ENCODE results near the gene PROCR. TPM values are rescaled to one million over a fixed set of nuclear protein-coding genes. Genes with fewer than 3 reads are reported as not detected.

PROCR gene
- total RNA-seq, result 50.6 TPM

DNA sequence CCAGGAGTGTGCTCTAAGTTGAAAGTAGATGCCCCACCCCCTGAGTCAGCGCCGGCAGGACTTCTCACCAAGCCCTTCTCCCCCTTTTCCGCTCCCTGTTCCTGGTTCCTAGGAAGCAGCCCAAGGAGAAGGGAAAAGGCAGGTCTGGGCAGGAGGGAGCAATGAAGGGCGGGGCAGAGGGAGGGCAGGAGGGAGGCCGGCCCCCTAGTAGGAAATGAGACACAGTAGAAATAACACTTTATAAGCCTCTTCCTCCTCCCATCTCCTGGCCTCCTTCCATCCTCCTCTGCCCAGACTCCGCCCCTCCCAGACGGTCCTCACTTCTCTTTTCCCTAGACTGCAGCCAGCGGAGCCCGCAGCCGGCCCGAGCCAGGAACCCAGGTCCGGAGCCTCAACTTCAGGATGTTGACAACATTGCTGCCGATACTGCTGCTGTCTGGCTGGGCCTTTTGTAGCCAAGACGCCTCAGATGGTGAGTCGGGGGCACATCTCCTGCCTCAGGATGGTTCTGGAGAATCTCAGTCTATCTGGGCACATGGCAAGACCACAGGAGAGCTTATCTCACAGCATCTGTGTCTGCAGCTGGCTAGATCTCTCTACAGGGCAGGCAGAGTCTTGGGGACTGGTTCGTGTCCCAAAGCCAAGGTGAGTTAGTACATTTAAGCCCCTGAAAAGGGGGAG is at the start of gene PROCR:
Gene PROCR, plus strand, starts transcription at position 320 of the 681 bp plus-strand sequence. Its CDS starts 83 bp downstream, at position 403.
- Histone ChIP-seq H3K9ac (ENCODE audit: low read depth in 1 of 3, low read length in 3 of 3) (peak within 1 kb of the TSS; percentile 64 to 83 (median 68)), H3K4me3 (ENCODE audit: low read length in 3 of 3) (peak within 1 kb of the TSS; percentile 54 to 72 (median 69)), H3K27me3 (ENCODE audit: control insufficient read depth in 3 of 3, insufficient read depth in 3 of 3, low read length in 3 of 3) (peaks cover 0 to 6% (median 0%) of the 10 kb centered on the region in 3 donors), H3K9me3 (ENCODE audit: control insufficient read depth in 3 of 3, low read length in 3 of 3) (no peaks in the 10 kb centered on the region), H3K4me1 (ENCODE audit: control insufficient read depth in 3 of 3, insufficient read depth in 3 of 3, low read length in 3 of 3) (peaks cover 9 to 12% (median 12%) of the 10 kb centered on the region in 3 donors), H3K36me3 (ENCODE audit: control insufficient read depth in 3 of 3, insufficient read depth in 3 of 3, low read length in 3 of 3) (peaks cover 0 to 4% (median 0%) of the 10 kb centered on the region in 3 donors), H3K27ac (ENCODE audit: low read depth, low read length) (peak within 1 kb of the TSS; percentile 47)

DNA sequence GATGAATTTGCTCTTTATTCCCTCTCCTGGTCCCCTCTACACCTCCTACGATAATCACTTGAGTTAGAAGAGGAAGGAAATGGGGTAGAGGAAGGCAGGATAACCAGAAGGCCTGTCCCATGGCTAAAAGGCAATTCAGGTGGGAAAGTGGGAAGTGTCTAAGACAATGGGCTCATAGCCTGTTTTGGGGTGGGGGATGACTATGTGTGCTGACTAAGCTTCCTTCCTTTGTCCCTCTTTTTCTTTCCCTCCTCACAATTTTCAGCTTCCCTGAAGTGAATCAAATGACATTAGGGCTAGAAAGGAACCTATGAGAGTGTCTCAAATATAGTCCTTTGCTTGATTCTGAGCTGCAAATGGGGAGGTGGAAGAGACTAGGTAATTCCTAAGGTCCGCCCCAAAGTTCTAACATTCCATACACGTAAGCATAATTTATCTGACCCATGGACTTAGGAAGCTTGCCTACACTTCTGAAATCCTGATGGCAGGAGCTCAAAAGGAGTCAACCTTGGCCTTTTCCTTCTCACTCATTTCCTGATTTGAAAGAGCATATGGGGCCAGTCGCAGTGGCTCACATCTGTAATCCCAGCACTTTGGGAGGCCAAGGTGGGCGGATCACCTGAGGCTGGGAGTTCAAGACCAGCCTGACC is 49.0 kb upstream of the PROCR start:
- no peak overlapping the region for H3K27ac ChIP-seq (ENCODE audit: low read depth, low read length)
- peaks cover 24 to 49% (median 47%) of the 10 kb centered on the region in 3 donors for H3K36me3 ChIP-seq (ENCODE audit: control insufficient read depth in 3 of 3, insufficient read depth in 3 of 3, low read length in 3 of 3)
- no peak overlapping the region for H3K9ac ChIP-seq (ENCODE audit: low read depth in 1 of 3, low read length in 3 of 3)
- no peaks in the 10 kb centered on the region for H3K9me3 ChIP-seq (ENCODE audit: control insufficient read depth in 3 of 3, low read length in 3 of 3)
- no peak overlapping the region for H3K4me3 ChIP-seq (ENCODE audit: low read length in 3 of 3)
- H3K27me3 ChIP-seq (ENCODE audit: control insufficient read depth in 3 of 3, insufficient read depth in 3 of 3, low read length in 3 of 3), result no peaks in the 10 kb centered on the region
- no peaks in the 10 kb centered on the region for H3K4me1 ChIP-seq (ENCODE audit: control insufficient read depth in 3 of 3, insufficient read depth in 3 of 3, low read length in 3 of 3)

DNA sequence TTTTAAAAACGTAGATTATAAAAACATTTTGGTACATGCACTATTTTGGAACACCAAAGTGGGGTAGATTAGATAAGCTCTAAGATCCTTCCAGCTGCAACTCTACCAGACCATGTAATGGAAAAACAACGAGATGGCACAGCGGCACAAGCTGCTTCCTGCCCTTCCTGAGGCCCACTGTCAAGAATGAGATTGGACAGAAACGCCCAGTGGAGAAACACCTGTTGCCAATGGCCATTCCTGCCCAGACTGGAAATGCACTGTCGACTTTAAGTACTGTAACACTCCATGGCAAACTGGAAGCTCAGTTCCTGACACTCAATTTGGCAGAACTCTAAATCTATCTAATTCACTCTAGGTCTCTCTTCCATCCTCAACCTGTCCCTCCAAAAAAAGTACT is 46.1 kb upstream of the PROCR start:
- H3K9me3 ChIP-seq (ENCODE audit: control insufficient read depth in 3 of 3, low read length in 3 of 3), result no peaks in the 10 kb centered on the region
- H3K36me3 ChIP-seq (ENCODE audit: control insufficient read depth in 3 of 3, insufficient read depth in 3 of 3, low read length in 3 of 3), result peaks cover 23 to 42% (median 40%) of the 10 kb centered on the region in 3 donors

DNA sequence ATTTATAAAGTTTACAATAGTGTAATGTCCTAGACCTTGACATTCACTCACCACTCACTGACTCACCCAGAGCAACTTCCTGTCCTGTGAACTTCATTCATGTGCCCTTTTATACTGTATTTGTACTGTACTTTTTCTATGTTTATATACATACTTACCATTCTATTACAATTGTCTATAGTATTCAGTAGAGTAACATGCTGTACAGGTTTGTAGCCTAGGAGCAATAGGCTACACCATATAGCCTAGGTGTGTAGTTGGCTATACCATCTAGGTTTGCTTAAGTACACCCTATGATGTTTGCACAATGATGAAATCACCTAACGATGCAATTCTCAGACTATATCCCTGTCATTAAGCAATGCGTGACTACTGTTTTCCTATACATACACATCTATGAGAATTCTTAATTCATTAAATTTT is 42.2 kb upstream of the PROCR start:
- Histone ChIP-seq H3K4me1 (ENCODE audit: control insufficient read depth in 3 of 3, insufficient read depth in 3 of 3, low read length in 3 of 3) (peaks cover under 1 to 5% (median 1%) of the 10 kb centered on the region in 3 donors), H3K36me3 (ENCODE audit: control insufficient read depth in 3 of 3, insufficient read depth in 3 of 3, low read length in 3 of 3) (peaks cover 20 to 30% (median 23%) of the 10 kb centered on the region in 3 donors)

More for the DNA sequence above, 46.1 kb upstream of the PROCR start:
- no peak overlapping the region for H3K9ac ChIP-seq (ENCODE audit: low read depth in 1 of 3, low read length in 3 of 3)
- no peaks in the 10 kb centered on the region for H3K27me3 ChIP-seq (ENCODE audit: control insufficient read depth in 3 of 3, insufficient read depth in 3 of 3, low read length in 3 of 3)
- no peak overlapping the region for H3K4me3 ChIP-seq (ENCODE audit: low read length in 3 of 3)
- no peak overlapping the region for H3K27ac ChIP-seq (ENCODE audit: low read depth, low read length)
- H3K4me1 ChIP-seq (ENCODE audit: control insufficient read depth in 3 of 3, insufficient read depth in 3 of 3, low read length in 3 of 3), result no peaks in the 10 kb centered on the region

DNA sequence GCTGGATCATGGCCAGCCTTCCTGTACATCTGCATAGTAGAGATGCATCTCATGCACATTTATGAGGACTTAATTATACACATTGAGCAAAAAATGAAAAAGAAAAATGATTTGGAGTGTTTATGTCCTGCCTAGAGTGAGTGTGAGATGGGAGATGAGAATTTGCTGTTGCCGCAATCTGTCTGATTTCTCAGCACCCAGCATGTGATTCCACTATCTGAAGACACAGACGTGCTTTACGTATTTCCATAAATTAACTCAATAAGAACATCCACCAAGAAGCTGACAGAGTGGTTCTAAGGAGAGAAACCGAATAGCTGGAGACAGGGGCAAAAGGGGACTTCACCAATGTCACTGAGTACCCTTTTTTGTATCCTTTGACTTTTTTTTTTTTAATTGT is 39.9 kb upstream of the PROCR start:
- H3K4me1 ChIP-seq (ENCODE audit: control insufficient read depth in 3 of 3, insufficient read depth in 3 of 3, low read length in 3 of 3), result peaks cover 2 to 11% (median 3%) of the 10 kb centered on the region in 3 donors
- no peak overlapping the region for H3K9ac ChIP-seq (ENCODE audit: low read depth in 1 of 3, low read length in 3 of 3)
- H3K27me3 ChIP-seq (ENCODE audit: control insufficient read depth in 3 of 3, insufficient read depth in 3 of 3, low read length in 3 of 3), result no peaks in the 10 kb centered on the region
- H3K36me3 ChIP-seq (ENCODE audit: control insufficient read depth in 3 of 3, insufficient read depth in 3 of 3, low read length in 3 of 3), result peaks cover 15 to 25% (median 20%) of the 10 kb centered on the region in 3 donors
- no peak overlapping the region for H3K27ac ChIP-seq (ENCODE audit: low read depth, low read length)
- no peak overlapping the region for H3K4me3 ChIP-seq (ENCODE audit: low read length in 3 of 3)
- no peaks in the 10 kb centered on the region for H3K9me3 ChIP-seq (ENCODE audit: control insufficient read depth in 3 of 3, low read length in 3 of 3)

More for the DNA sequence above, 42.2 kb upstream of the PROCR start:
- Histone ChIP-seq H3K27me3 (ENCODE audit: control insufficient read depth in 3 of 3, insufficient read depth in 3 of 3, low read length in 3 of 3) (no peaks in the 10 kb centered on the region), H3K27ac (ENCODE audit: low read depth, low read length) (no peak overlapping the region), H3K4me3 (ENCODE audit: low read length in 3 of 3) (no peak overlapping the region), H3K9ac (ENCODE audit: low read depth in 1 of 3, low read length in 3 of 3) (no peak overlapping the region), H3K9me3 (ENCODE audit: control insufficient read depth in 3 of 3, low read length in 3 of 3) (no peaks in the 10 kb centered on the region)

DNA sequence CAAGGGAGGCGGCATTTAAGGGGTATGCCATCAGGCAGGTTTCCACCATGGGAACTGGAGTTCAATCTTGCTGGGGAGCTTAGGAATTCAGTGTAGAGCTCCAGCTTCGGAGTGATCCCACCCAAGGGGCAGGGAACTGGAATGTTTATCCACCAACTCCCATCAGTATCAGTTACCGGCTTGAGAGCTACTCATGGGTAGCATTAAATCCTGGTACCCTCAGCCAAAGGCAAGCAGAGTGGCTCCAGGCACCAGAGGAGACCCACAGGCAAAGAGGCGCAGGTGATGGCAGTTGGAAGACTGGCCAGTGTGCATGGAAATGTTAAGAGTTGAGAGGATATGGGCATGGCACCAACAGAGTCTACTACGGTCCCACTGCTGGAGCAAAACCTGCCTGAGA is 38.8 kb upstream of the PROCR start:
- H3K4me1 ChIP-seq (ENCODE audit: control insufficient read depth in 3 of 3, insufficient read depth in 3 of 3, low read length in 3 of 3), result peaks cover 3 to 11% (median 5%) of the 10 kb centered on the region in 3 donors
- H3K9ac ChIP-seq (ENCODE audit: low read depth in 1 of 3, low read length in 3 of 3), result peak overlapping the region in 1 of 3 donors; percentile 25
- no peak overlapping the region for H3K4me3 ChIP-seq (ENCODE audit: low read length in 3 of 3)
- H3K36me3 ChIP-seq (ENCODE audit: control insufficient read depth in 3 of 3, insufficient read depth in 3 of 3, low read length in 3 of 3), result peaks cover 18 to 27% (median 27%) of the 10 kb centered on the region in 3 donors
- H3K9me3 ChIP-seq (ENCODE audit: control insufficient read depth in 3 of 3, low read length in 3 of 3), result no peaks in the 10 kb centered on the region
- no peaks in the 10 kb centered on the region for H3K27me3 ChIP-seq (ENCODE audit: control insufficient read depth in 3 of 3, insufficient read depth in 3 of 3, low read length in 3 of 3)
- no peak overlapping the region for H3K27ac ChIP-seq (ENCODE audit: low read depth, low read length)

DNA sequence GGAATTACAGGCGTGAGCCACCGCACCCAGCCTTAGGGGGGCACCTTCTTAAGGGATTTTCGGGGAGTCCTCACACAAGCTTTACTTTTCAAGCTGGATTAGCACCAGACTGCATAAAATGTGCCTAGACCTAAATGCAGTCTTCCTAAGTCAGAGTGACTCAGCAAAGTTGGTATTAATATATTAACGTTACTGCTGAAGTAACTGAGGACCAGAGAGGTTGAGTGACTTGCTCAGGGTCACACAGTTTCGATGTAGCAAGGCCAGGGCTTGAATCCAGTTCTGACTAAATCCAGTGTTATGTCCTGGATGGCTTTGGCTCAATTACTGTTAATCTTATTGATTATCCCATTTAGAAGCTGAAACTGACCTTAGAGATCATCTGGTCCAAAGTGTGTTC is 38.1 kb upstream of the PROCR start:
- Histone ChIP-seq H3K36me3 (ENCODE audit: control insufficient read depth in 3 of 3, insufficient read depth in 3 of 3, low read length in 3 of 3) (peaks cover 18 to 27% (median 27%) of the 10 kb centered on the region in 3 donors), H3K27ac (ENCODE audit: low read depth, low read length) (no peak overlapping the region), H3K4me3 (ENCODE audit: low read length in 3 of 3) (no peak overlapping the region), H3K4me1 (ENCODE audit: control insufficient read depth in 3 of 3, insufficient read depth in 3 of 3, low read length in 3 of 3) (peaks cover 3 to 11% (median 5%) of the 10 kb centered on the region in 3 donors), H3K27me3 (ENCODE audit: control insufficient read depth in 3 of 3, insufficient read depth in 3 of 3, low read length in 3 of 3) (no peaks in the 10 kb centered on the region), H3K9me3 (ENCODE audit: control insufficient read depth in 3 of 3, low read length in 3 of 3) (no peaks in the 10 kb centered on the region), H3K9ac (ENCODE audit: low read depth in 1 of 3, low read length in 3 of 3) (no peak overlapping the region)

DNA sequence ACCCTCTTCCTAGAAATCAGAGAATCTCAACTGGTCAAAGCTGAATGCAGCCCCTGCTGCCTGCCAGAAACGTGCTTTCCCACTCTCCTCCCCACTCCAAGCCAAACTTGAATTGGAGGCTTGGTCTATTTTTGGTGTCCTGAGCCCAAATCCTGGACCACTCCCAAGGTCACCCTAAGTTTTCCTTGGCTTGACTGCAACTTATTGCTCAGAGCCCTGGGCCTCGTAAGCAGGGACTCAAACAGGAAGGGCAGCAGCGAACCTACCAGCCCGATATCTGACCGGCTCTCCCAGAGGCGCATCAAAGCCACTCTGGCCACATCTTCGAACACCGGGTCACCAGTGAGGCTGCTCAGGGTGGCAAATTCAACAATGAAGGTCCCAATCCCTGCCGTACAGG is 37.4 kb upstream of the PROCR start:
- Histone ChIP-seq H3K4me1 (ENCODE audit: control insufficient read depth in 3 of 3, insufficient read depth in 3 of 3, low read length in 3 of 3) (peaks cover 3 to 11% (median 5%) of the 10 kb centered on the region in 3 donors), H3K9me3 (ENCODE audit: control insufficient read depth in 3 of 3, low read length in 3 of 3) (no peaks in the 10 kb centered on the region), H3K9ac (ENCODE audit: low read depth in 1 of 3, low read length in 3 of 3) (peak overlapping the region in 1 of 3 donors; percentile 8), H3K36me3 (ENCODE audit: control insufficient read depth in 3 of 3, insufficient read depth in 3 of 3, low read length in 3 of 3) (peaks cover 18 to 27% (median 27%) of the 10 kb centered on the region in 3 donors), H3K27me3 (ENCODE audit: control insufficient read depth in 3 of 3, insufficient read depth in 3 of 3, low read length in 3 of 3) (no peaks in the 10 kb centered on the region), H3K27ac (ENCODE audit: low read depth, low read length) (peak overlapping the region; percentile 47), H3K4me3 (ENCODE audit: low read length in 3 of 3) (no peak overlapping the region)

DNA sequence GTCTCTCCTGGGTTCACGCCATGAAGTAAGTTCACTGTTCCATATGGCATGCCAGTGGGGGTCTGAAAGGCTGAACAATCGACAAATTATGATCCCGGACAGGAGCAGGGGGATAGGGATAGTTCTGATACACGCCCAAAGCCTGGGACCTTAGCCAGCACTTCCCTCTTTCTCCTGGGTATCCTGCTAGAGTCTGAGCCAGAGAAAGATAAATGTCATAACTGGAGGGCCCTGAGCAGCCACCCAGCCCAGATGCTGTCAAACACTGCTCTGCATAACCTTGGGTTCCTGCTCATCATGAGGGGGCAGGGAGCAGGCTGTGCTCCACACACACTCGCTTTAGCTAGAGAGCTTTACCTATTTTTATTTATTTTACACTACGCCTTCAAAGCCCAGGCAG is 37.0 kb upstream of the PROCR start:
- Histone ChIP-seq H3K27me3 (ENCODE audit: control insufficient read depth in 3 of 3, insufficient read depth in 3 of 3, low read length in 3 of 3) (no peaks in the 10 kb centered on the region), H3K9ac (ENCODE audit: low read depth in 1 of 3, low read length in 3 of 3) (peak overlapping the region in 1 of 3 donors; percentile 8), H3K27ac (ENCODE audit: low read depth, low read length) (peak overlapping the region; percentile 47), H3K9me3 (ENCODE audit: control insufficient read depth in 3 of 3, low read length in 3 of 3) (no peaks in the 10 kb centered on the region), H3K36me3 (ENCODE audit: control insufficient read depth in 3 of 3, insufficient read depth in 3 of 3, low read length in 3 of 3) (peaks cover 18 to 27% (median 27%) of the 10 kb centered on the region in 3 donors), H3K4me3 (ENCODE audit: low read length in 3 of 3) (no peak overlapping the region), H3K4me1 (ENCODE audit: control insufficient read depth in 3 of 3, insufficient read depth in 3 of 3, low read length in 3 of 3) (peaks cover 3 to 11% (median 5%) of the 10 kb centered on the region in 3 donors)
